Activated naive CD8-positive, alpha-beta T cell treated with anti-CD3 and anti-CD28 coated beads, Interleukin-2, amount 10 ng/mL, durations not matched to agents 7 days and 5 days (primary cell): Measurements from ENCODE around the gene LKAAEAR1. TPM values are rescaled to one million over a fixed set of nuclear protein-coding genes. Genes with fewer than 3 reads are reported as not detected.

Experiments
- ATAC-seq: fragments of 150-1000 bp; cut with Tn5 transposase; one replicate; pipeline ENCODE4 v1.10.0; 2021; ENCODE audit warnings: low read depth, moderate library complexity
- POLR2A ChIA-PET: fragments of 350-600 bp; sonication (Branson Sonifier 250); formaldehyde crosslinking; loops from one replicate; lab custom pipeline; 2021; ENCODE audit warnings: antibody characterized with exemption; lab: Charles Lee
- DNase-seq: peaks from one replicate; pipeline ENCODE4 v3.0.0; 2021
- H3K27ac Mint-ChIP-seq: one replicate; pipeline ENCODE4 v1.8.0; 2022; ENCODE audit warnings: mild to moderate bottlenecking, mixed read lengths
- H3K27me3 Mint-ChIP-seq: one replicate; pipeline ENCODE4 v1.8.0; 2022; ENCODE audit warnings: mild to moderate bottlenecking, moderate library complexity, mixed read lengths
- H3K36me3 Mint-ChIP-seq: one replicate; pipeline ENCODE4 v1.8.0; 2021; ENCODE audit warnings: mild to moderate bottlenecking, mixed read lengths
- H3K4me1 Mint-ChIP-seq: one replicate; pipeline ENCODE4 v1.8.0; 2021; ENCODE audit warnings: mixed read lengths
- H3K4me3 Mint-ChIP-seq: one replicate; pipeline ENCODE4 v1.8.0; 2022; ENCODE audit warnings: mild to moderate bottlenecking, moderate library complexity, mixed read lengths
- H3K9me3 Mint-ChIP-seq: one replicate; pipeline ENCODE4 v1.8.0; 2021; ENCODE audit warnings: mixed read lengths
- total RNA-seq, 2 experiments: library from RNA; stranded (reverse); gene quantifications; one replicate each; pipeline ENCODE4 v1.2.3, GENCODE V29; 2021

The LKAAEAR1 gene
- total RNA-seq, 2 experiments from 2014 or later, result 0.57 to 1.1 TPM

DNA sequence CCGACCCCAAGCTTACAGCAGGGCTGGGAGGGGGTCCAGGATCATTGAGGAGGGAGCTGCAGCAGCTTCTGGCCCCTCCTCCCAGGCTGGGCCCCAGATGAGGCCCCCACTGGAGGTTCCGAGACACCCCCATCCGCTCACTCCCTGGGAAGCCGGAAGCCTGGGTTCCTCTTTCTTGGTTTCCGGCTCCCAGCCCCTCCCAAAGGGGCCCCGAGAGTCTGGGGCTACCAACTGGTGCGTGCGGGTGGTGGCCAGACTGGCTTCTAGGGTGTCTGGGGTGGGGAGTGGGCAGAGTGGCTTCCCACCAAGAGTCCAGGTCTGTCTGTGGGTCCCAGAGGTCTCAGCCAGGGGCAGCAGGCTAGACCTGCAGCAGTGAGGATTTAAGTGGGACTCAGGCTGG, 7.1 kb downstream of the LKAAEAR1 start:
- ATAC-seq (peak; percentile 23), DNase-seq (peak; percentile 70)
- H3K27ac Mint-ChIP-seq, result peak overlapping the region; percentile 94
- H3K27me3 Mint-ChIP-seq, result no peaks in the 10 kb centered on the region
- POLR2A ChIA-PET, result interaction anchor here (0.8 to 7.0 kb wide), 9 partner anchors 10 to 248 kb away, joined by 3 to 114 read pairs (median 5); partner anchors contain the start of genes SAMD10 and TCEA2
- peaks cover 29% of the 10 kb centered on the region for H3K4me1 Mint-ChIP-seq
- H3K9me3 Mint-ChIP-seq, result no peaks in the 10 kb centered on the region
- H3K4me3 Mint-ChIP-seq, result peak overlapping the region; percentile 96
- H3K36me3 Mint-ChIP-seq, result peaks cover 14% of the 10 kb centered on the region

DNA sequence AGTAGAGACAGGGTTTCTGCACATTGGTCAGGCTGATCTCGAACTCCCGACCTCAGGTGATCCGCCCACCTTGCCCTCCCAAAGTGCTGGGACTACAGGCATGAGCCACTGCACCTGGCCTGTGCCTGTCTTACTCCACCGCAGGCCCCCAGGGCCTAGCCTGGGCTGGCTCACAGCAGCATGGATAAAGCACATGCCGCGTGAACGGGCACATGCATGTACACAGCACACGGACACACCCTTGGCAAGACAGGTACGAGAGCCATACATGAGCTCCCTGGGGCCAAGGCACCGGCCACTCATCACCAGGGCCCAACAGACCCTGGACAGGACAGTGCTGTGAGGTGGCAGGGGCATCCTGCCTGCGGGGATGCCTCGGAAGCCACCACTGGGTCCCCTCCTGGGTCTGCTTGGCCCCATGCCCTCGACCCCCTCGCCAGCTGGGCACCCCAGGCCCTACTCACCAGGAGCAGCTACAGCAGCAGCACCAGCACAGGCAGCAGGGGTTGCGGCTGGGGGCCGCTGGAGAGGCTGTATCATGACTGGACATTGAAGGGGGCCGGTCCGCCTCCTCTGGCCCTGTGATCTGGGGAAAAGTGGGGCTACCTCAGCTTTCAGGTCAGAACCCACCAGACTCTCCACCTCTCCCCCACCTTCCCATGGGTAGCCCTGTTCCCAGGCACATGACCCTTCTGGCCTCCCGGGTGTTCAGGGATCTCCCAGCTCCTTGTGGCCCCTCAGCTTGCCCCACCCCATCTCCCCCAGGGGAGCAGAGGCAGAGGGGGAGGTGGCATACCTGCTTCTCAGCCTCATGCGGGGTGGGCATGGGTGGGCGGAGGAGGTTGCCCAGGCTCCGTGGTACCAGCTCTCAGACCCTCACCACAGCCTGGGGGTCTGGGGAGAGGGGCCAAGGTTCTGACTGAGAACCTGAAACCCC, 7.9 kb downstream of the LKAAEAR1 start:
- DNase-seq (no peak), ATAC-seq (no peak)
- Mint-ChIP-seq H3K36me3 (peaks cover 14% of the 10 kb centered on the region), H3K27me3 (no peaks in the 10 kb centered on the region), H3K4me1 (peaks cover 24% of the 10 kb centered on the region), H3K4me3 (peak overlapping the region; percentile 96), H3K27ac (peak overlapping the region; percentile 48), H3K9me3 (no peaks in the 10 kb centered on the region)
- POLR2A ChIA-PET, result interaction anchor here (0.8 to 7.0 kb wide), 9 partner anchors 9 to 555 kb away, joined by 3 to 114 read pairs (median 5); partner anchors contain the start of genes PPDPF, SAMD10 and TCEA2

DNA sequence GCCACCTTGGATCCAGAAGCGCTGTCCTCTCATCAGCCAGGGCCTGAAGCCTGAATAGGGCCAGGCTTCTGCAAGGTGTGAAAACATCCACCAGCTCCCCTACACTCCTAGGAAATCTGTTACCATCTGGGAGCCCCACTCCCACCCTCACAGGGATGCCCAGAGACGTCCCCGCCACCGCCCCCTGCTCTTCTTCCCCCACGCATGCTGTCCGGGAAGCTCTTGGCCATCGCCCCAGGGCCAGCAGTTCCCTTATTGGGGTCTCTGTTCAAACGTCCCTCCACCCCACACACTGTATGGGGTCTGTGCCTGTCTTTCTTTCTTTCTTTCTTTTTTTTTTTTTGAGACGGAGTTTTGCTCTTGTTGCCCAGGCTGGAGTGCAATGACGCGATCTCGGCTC, 8.6 kb downstream of the LKAAEAR1 start:
- Mint-ChIP-seq H3K9me3 (no peaks in the 10 kb centered on the region), H3K4me1 (peaks cover 21% of the 10 kb centered on the region), H3K27me3 (no peaks in the 10 kb centered on the region), H3K27ac (peak overlapping the region; percentile 34), H3K4me3 (peak overlapping the region; percentile 96), H3K36me3 (peaks cover 14% of the 10 kb centered on the region)
- POLR2A ChIA-PET, result interaction anchor here (1.2 to 7.0 kb wide), 3 partner anchors 8 to 554 kb away, joined by 5 to 114 read pairs (median 5); partner anchors contain the start of gene PPDPF
- ATAC-seq (no peak), DNase-seq (no peak)

DNA sequence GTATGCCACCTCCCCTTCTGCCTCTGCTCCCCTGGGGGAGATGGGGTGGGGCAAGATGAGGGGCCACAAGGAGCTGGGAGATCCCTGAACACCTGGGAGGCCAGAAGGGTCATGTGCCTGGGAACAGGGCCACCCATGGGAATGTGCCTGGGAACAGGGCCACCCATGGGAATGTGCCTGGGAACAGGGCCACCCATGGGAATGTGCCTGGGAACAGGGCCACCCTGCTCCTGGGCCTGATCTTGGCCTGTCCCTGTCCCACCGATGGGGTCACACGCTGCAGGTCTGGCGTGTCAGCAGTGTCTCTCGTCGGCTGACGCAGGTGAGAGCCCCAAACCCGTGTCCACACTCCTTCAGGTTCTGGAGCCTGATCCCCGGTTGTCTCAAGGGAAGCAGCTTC, 9.2 kb downstream of the LKAAEAR1 start:
- H3K36me3 Mint-ChIP-seq, result peaks cover 14% of the 10 kb centered on the region
- no peaks in the 10 kb centered on the region for H3K27me3 Mint-ChIP-seq
- ATAC-seq, result no peak
- no peak overlapping the region for H3K27ac Mint-ChIP-seq
- peaks cover 16% of the 10 kb centered on the region for H3K4me1 Mint-ChIP-seq
- POLR2A ChIA-PET, result interaction anchor here (7.0 kb wide), 1 partner anchor 8 kb away, joined by 114 read pairs; no protein-coding TSS in a partner anchor
- H3K9me3 Mint-ChIP-seq, result no peaks in the 10 kb centered on the region
- no peak overlapping the region for H3K4me3 Mint-ChIP-seq
- DNase-seq, result no peak

DNA sequence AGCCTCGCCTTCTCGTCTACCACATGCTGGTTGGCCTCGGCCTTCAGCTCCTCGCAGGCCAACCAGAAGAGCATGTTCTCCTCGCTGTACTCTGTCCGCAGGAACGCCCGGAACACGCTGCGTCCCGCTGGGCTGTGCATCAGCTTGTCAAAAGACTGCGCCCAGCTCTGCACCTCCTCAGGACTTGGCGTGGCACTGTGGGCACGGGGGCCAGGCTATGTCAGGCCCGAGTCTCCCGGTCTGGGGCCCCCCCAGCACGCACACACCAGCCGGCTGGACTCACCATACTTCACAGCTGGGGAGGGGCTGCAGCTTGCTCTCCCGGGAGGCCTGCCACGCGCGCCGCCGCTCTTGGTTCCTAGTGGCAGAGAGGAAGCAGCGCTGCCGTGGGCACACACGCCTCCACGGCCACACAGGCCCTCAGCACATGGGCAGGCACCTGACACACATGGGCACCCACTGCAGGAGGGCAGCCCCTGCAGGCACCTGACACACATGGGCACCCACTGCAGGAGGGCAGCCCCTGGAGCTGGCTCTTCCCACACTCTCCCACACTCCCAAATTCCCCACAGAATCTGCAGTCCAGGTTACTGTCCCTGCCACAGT, 9.9 kb downstream of the LKAAEAR1 start:
- Mint-ChIP-seq H3K9me3 (no peaks in the 10 kb centered on the region), H3K27ac (no peak overlapping the region), H3K4me1 (peaks cover 16% of the 10 kb centered on the region), H3K36me3 (peaks cover 14% of the 10 kb centered on the region), H3K27me3 (no peaks in the 10 kb centered on the region), H3K4me3 (no peak overlapping the region)
- no peak for ATAC-seq
- POLR2A ChIA-PET, result interaction anchor here (0.6 to 7.0 kb wide), 2 partner anchors 7 to 548 kb away, joined by 4 to 114 read pairs; no protein-coding TSS in a partner anchor
- no peak for DNase-seq

DNA sequence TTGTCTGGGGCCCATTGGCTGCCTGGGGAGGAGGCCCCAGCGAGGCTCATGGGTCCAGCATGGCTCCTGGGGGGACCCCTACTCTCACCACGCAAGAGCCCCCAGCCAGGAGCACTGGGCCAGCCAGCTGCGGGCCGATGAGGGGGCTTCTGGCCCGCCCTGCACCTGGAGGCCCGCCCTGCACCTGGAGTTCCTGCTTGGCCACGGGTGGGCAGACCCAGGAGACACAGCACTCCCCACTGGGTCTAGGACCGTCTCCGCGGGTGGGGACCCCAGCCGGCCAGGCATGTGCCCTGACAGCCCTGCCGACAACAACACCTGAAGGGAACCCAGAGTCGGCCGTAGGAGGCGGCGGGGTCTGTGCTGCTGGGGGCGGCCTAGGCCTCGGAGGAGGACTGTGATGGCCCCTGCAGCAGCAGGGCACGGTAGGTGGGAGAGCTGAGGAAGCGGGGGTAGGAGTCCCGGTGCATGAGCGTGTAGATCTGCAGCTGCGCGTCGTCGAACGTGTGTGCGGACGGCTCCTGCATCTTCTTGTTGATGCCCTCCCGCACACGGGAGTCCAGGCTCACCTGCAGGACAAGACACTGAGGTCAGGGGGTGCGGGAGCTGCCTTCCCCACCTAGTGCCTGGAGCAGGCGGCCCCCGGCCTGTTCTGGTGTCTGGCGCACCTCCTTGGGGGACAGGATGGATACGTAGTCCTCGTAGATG, 10.6 kb downstream of the LKAAEAR1 start:
- peaks cover 12% of the 10 kb centered on the region for H3K36me3 Mint-ChIP-seq
- DNase-seq (no peak), ATAC-seq (no peak)
- no peak overlapping the region for H3K27ac Mint-ChIP-seq
- no peaks in the 10 kb centered on the region for H3K27me3 Mint-ChIP-seq
- H3K4me1 Mint-ChIP-seq, result peaks cover 16% of the 10 kb centered on the region
- no peaks in the 10 kb centered on the region for H3K9me3 Mint-ChIP-seq
- H3K4me3 Mint-ChIP-seq, result no peak overlapping the region
- POLR2A ChIA-PET, result interaction anchor here (0.6 kb wide), 1 partner anchor 547 kb away, joined by 4 read pairs; no protein-coding TSS in a partner anchor

DNA sequence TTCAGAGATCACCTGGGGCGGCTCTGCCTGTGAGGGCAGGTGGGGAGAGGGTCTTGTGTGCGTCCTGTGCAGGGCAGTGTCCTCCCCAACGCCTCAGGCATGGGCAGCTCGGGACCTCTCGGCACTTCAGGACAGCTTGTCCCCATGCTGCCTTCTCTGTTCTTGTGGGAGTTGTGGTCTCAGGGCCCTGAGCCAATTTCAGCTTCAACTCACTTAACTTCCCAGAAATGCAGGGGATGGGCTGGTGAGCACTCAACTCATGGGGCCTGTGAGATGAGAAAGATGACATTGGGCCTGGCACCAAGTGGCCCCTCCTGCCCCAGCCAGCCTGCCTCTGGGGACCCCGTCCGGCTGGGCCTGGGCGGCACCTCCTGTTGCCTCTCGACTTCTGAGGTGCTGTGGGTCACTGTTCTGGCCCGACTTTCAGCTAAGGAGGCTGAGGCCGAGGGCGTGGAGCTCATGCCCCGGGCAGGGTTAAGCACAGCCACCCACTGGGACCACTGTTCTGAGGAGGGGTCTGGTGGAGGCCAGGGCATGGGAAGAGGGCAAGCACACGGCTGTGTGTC, 11.6 kb downstream of the LKAAEAR1 start:
- DNase-seq, result no peak
- ATAC-seq, result no peak
- Mint-ChIP-seq H3K4me1 (peaks cover 19% of the 10 kb centered on the region), H3K27ac (peak overlapping the region; percentile 69), H3K36me3 (peaks cover 9% of the 10 kb centered on the region), H3K27me3 (no peaks in the 10 kb centered on the region), H3K9me3 (no peaks in the 10 kb centered on the region), H3K4me3 (no peak overlapping the region)
- POLR2A ChIA-PET, result interaction anchor here (1.1 to 2.2 kb wide), 2 partner anchors 11 to 29 kb away, joined by 3 to 5 read pairs; partner anchors contain the start of gene LKAAEAR1

DNA sequence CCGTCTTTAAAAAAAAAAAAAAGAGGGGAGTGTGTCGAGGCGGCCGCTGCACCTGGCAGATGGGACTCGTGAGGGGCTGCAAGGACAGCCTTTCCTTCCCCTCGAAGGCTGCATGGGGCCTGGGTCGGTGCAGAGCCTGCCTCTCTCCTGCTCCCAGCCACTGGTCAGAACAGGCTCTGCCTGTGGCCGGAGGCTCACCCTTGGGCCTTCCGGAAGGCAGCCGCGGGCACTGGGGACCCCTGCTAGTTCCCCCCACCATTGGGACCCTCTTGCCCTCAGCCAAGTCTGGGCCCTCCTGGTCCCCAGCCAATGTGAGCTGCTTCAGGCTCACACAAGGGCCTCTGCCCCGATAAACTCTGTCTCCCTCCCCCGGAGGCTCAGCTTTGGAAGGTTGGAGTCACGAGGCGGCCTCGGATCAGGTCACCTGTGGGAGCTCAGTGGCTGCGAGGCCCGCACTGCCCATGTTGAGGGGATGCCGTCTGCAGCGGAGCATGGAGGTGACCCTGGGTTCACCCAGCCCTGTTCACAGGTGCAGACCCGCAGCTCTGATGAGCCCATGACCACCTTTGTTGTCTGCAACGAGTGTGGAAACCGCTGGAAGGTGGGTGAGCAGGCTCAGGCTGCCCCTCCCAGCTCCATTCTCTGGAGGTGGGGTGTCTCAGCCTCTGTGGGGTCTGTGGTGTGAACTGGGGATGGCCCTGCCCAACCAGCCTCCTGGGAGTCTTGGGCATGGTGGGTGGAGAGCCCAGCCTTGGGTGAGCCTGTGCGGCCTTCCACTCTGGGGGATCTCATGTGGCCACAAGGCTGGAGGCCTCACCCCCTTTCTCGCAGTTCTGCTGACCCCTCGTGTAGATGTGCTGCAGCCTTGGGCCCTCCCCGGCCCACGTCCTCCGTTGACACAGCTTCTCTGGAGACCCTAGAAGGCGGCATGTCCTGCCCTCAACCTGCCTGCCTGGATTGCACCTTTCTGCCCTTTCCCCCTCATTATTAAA, 12.6 kb downstream of the LKAAEAR1 start:
- Mint-ChIP-seq H3K36me3 (peaks cover 9% of the 10 kb centered on the region), H3K4me3 (no peak overlapping the region), H3K27me3 (no peaks in the 10 kb centered on the region), H3K27ac (peak overlapping the region; percentile 69), H3K9me3 (no peaks in the 10 kb centered on the region), H3K4me1 (peaks cover 27% of the 10 kb centered on the region)
- DNase-seq, result no peak
- no peak for ATAC-seq
- POLR2A ChIA-PET, result interaction anchor here (1.3 to 2.2 kb wide), 3 partner anchors 9 to 31 kb away, joined by 5 to 7 read pairs (median 6); partner anchors contain the start of genes LKAAEAR1 and TCEA2

DNA sequence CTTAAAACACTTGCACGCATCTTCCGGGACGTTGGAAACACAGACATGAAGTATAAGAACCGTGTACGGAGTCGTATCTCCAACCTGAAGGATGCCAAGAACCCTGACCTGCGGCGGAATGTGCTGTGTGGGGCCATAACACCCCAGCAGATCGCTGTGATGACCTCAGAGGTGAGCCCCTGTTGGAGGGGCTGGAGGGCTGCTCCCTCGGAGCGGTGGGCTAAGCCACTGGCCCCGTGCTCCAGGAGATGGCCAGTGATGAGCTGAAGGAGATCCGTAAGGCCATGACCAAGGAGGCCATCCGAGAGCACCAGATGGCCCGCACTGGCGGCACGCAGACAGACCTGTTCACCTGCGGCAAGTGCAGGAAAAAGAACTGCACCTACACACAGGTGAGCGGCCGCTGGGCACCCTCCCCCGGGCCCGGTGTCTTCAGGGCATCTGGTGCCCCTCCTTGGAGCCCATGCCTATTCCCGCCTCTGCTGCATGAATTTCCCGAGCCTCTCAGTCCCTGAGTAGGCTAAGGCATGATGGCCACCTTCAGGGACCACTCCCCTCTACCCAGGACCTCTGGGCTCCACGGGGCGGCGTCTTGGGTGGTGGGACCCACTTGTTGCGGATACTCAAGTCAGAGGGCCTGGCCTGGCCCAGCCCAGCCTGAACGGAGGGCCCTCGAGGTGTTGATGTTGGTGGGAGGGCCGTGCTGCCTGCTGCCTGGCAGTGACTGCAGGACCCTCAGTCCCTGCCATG, 13.8 kb downstream of the LKAAEAR1 start:
- ATAC-seq (no peak), DNase-seq (no peak)
- Mint-ChIP-seq H3K27ac (no peak overlapping the region), H3K36me3 (peaks cover 5% of the 10 kb centered on the region), H3K4me1 (peaks cover 32% of the 10 kb centered on the region), H3K4me3 (no peak overlapping the region), H3K27me3 (no peaks in the 10 kb centered on the region), H3K9me3 (no peaks in the 10 kb centered on the region)
- POLR2A ChIA-PET, result interaction anchor here (1.2 to 7.4 kb wide), 3 partner anchors 7 to 33 kb away, joined by 3 to 114 read pairs (median 6); partner anchors contain the start of genes OPRL1 and RGS19

DNA sequence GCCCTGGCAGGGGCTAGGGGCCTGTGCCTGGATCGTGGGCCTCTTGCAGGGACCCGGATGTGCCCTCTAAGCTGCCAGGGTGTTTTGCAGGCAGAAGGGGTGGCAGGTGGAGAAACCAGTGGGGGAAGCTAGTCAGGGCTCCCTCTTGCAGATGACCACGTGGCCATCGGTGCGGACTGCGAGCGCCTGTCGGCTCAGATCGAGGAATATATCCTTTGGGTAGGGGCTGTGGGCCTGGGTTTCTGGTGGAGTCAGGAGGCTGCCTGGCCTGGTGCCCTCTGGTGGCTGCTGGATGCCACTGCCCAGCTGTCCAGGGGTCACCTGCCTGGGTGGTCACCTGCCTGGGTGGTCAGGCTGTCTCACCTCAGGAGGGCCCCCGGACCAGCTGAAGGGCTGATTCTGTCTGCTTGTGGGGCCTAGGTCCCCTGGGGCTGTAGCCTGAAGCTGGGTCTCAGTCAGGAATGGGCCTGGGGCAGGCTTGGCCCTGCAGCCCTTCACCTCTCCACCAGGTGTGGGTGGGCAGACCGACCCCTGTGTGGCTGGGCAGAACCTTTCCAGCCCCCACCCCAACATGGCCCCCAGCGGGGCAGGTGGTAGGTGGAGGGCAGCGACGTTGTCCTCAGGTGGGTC, 14.5 kb downstream of the LKAAEAR1 start:
- no peak overlapping the region for H3K27ac Mint-ChIP-seq
- no peaks in the 10 kb centered on the region for H3K9me3 Mint-ChIP-seq
- no peak overlapping the region for H3K4me3 Mint-ChIP-seq
- H3K4me1 Mint-ChIP-seq, result peaks cover 35% of the 10 kb centered on the region
- DNase-seq (no peak), ATAC-seq (no peak)
- POLR2A ChIA-PET, result interaction anchor here (1.2 to 7.4 kb wide), 2 partner anchors 8 to 33 kb away, joined by 3 to 114 read pairs; partner anchors contain the start of genes OPRL1 and RGS19
- peaks cover 4% of the 10 kb centered on the region for H3K36me3 Mint-ChIP-seq
- H3K27me3 Mint-ChIP-seq, result no peaks in the 10 kb centered on the region
